HL-60/S4 treated with phorbol 12-myristate 13-acetate at 8.2 ng/mL for 4 days and 3 days (cell line): ENCODE data around the gene CEP85.
"Not testable (repeated sequence)": the region's sequence is repeated elsewhere in the genome, so short reads cannot be mapped to it uniquely, and the experiment has no call there.

Source experiments
- in situ Hi-C: fragments of 300-500 bp; cut with MboI; formaldehyde crosslinking; loops from 2 replicates; pipeline ENCODE4 v1.15.0; 2022; ENCODE audit warnings: low sequenced_read_pairs

Gene CEP85

DNA sequence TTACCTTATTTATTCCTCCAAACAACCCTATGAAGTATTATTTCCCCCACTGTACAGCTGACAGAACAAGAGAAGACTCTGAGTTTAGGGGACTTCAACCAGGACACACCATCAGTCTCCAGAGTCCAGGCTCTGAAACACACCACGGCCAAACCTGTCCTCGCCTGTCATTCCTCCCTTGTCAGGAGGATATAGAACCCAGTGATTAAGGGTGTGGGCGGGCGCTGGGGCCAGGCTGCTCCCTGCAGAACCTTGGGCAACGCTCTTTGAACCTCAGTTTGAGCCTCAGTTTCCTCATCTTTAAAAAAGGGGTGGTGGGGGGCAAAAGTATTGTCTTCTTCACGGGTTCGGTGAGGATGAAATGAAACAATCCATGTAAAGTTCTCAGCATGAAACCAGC is 9.4 kb upstream of the CEP85 start:
- in situ Hi-C loops, result no loop called here

DNA sequence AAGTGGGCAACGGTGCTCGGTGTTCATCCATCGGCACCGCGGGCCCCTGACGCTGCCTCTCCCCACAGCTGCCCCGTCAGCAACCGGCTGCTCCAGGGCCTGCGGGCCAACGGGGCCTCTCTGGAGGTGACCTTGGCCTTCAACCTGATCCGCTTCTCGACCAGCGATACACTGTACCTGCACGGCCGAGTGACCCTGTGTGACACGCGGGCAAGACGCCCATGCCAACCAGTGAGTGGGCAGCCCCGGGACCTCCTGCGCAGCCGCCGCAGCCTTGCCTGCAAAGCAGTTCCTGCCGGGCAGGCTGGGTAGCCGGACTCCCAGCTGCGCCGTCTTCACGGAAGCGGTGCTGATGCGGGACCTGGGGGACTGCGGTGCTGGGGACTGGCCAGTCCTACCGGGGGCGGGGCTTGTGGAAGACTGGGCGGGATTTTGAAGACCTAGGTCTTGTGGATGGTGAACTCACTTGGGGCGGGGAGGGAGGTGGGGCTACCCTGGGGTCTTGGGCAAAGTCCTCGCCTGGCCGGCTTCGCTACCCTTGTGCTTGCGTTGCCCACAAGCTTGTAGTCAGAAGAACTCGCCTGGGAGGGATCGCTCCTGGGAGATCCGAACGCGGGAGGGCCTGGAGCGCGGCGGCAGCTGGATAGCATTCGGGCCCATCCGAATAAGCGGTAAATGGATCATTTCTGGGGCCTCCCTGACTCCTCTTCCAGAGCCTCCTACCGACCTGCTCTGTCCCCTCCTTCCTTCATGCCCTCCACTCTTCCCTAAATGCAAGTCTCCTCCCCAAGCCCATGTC is 8.8 kb upstream of the CEP85 start:
- in situ Hi-C loops, result no loop called here

DNA sequence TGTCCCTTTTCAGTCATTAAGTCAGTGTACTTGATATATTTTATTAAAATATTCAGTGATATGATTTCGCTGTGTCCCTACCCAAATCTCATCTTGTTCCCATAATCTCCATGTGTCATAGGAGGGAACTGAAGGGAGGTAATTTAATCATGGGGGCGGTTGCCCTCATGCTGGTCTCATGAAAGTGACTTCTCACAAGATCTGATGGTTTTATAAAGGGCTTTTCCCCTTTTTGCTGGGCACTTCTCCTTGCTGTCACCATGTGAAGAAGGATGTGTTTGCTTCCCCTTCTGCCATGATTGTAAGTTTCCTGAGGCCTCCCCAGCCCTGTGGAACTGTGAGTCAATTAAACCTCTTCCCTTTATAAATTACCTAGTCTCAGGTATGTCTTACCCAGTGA is 3.3 kb upstream of the CEP85 start:
- in situ Hi-C loops, result not testable (repeated sequence)

DNA sequence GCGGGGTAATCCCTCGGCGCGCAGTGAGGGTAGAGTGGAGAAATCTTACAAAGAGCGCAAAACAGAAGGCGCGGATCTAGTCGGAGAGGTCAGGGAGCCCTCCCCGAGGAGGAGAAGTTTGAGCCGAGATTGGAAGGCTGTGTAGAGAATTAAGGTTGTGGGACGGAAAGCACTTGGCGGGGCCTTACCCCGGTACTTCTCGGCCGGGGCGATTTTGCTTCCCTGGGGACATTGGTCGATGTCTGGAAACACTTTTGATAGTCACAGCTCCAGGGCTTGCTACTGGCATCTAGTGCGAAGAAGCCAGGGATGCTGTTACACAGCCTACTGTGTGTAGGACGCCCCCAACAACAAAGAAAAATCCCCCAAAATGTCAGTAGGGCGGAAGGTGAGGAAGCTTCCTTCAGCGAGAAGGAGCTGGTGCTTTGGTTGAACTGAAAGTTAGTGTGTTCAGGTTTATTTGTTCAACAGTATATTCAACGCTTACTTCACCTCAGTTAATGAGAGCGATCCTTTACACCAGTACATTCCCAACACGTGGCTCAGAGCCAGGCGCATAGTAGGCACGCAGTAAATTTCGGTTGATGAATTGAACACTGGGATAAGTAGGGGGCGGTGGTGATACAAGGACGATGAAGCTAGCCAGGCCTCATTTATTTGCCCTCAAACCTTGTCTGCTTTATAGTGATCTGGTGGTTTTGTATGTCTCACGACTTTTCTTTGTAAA is 807 bp downstream of the CEP85 start:
- in situ Hi-C loops, result no loop called here

DNA sequence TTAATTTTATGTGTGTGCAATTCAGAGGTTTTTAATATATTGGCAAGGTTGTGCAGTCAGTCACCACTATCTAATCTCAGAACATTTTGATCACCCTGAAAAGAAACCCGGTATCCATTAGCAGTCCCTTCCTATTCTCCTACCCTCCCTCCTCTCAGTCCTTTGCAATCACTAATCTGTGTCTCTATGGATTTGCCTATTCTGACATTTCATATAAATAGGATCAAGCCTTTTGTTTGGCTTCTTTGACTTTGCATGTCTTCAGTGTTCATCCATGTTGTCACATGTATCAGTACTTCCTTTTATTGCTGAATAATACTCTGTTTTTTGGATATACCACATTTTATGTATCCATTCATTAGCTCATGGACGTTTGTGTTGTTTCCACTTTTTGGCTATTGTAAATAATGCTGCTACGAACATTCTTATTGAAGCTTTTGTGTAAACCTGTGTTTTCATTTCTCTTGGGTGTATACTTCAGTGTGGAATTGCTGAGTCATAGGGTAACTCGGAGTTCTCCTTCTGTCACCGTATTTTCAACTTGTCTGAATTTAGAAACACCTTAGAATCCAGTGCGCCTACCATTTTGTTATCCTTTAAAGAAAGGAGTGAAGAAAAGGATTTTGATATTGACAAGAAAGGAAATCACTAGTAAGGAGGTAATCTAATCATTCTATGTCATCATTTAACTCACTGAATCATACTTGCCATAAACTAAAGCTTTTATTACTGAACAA is 3.4 kb downstream of the CEP85 start:
- in situ Hi-C loops, result no loop called here

DNA sequence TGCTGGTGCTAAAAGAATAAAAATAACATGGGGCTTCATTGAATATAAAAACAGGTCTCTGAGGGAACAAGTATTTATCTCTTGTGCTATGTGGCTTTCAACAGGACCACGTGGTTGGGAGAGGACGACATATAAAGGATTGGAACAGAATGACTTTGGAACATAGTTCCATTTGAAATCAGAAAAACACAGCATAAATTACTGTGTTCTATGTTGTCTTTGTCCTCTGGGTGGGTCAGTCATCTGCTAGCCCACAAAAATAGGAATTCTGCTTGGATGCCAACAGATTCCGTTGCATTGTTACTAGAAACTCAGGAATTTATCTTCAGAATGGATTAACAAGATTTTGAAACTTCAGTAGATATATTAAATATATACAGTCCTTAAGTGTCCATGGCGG is 5.9 kb downstream of the CEP85 start:
- in situ Hi-C loops, result no loop called here

DNA sequence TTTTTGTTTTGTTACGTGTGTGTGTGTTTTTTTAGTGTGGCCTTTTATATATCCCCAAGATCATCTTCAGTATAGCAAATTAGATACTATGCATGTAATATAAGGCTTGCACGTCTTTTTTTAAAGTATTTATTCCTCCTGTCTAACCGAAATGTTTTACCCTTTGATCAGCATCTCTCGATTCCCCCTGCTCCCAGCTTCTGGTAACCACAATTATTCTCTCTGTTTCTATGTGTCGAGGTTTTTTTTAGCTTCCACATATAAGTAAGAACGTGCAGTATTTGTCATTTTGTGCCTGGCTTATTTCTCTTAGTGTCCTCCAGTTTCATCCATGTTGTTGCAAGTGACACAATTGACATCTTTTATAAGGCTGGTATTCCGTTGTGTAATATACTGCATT is 18.7 kb downstream of the CEP85 start:
- in situ Hi-C loops, result no loop called here

DNA sequence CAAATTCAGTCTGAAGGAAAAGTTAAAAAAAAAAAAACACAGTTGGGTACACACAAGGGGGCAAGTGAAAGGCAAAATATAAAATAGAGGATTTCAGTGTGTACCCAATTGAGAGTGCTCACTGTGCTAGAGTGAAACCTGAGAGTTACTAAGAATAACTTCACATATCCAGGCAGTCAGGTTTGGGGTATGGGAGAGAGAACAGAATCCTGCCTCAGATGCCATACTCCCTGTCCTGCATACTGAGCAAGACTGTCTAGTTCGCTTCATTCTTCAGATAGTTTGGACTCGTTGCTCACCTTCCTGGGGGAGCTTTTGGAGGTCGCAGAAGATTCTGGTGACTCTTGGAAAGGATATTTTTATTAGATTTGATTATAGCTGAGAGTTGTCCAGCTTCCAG is 20.4 kb downstream of the CEP85 start:
- in situ Hi-C loops, result no loop called here

DNA sequence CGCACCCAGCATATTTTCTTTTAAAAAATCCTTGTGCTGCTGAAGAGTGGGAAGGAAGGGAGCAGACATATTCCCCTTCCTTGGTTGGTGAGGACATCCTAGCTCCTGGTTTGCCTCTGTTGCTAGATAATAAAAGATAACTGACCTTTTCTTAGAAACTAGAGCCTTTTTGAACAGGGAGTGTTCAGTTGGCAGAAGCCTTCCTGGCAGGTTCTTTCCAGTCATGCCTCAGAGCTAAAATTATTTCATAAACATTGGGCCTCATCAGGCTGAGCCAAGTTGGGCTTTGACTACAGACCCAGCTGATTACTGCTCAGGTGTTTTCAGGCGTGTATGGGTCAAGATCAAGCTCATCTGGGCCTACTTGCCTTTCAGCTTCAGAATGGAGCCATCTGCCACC is 23.2 kb downstream of the CEP85 start:
- in situ Hi-C loops, result no loop called here

DNA sequence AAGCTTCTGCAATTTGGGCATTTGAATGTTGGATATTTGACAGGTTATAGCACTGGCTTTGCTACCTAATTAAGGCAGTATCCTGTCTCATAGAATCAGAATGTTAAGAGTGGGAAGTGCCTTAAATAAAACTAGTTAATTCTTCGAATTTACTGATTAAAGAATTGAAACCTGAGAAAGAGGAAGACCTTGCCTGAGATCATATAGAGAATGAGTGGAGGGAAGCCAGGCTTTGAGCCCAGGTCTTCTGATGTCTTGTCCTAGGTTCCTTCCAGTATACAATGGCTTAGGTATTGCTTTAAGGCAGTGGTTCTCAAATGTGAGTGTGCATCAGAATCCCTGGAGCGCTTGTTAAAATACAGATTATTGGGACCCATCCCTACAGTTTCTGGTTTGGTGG is 25.0 kb downstream of the CEP85 start:
- in situ Hi-C loops, result no loop called here

DNA sequence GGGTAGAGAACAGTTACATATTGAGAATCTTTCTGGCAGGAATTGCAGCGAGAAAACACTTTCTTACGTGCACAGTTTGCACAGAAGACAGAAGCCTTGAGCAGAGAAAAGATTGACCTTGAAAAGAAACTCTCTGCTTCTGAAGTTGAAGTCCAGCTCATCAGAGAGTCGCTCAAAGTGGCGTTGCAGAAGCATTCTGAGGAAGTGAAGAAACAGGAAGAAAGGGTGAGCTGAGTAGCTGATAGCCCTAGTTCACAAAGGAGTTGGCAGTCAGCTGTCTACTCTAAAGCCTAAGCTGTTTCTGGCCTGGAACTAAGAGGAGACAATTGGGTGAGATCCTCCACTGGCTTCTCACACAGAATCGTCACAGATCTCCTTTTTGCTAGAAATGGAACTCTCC is 25.6 kb downstream of the CEP85 start:
- in situ Hi-C loops, result no loop called here

DNA sequence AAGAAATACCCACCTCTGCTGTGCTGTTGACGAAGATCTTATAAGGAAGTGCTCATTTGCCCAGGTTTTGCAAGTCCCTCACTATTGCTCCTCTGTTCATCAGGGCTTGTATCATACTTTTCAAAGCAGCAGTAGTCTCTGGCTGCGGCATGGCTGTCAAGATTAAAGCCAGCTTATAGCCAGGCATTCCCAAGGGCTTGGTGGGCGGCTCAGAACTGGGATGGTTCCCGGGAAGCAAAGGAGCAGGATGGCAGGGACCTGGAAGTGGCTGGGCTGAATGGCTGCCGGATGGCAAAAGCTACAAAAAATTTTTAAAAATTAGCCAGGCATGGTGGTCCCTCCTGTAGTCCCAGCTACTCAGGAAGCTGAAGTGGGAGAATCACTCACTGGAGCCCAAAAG is 29.2 kb downstream of the CEP85 start:
- in situ Hi-C loops, result no loop called here

DNA sequence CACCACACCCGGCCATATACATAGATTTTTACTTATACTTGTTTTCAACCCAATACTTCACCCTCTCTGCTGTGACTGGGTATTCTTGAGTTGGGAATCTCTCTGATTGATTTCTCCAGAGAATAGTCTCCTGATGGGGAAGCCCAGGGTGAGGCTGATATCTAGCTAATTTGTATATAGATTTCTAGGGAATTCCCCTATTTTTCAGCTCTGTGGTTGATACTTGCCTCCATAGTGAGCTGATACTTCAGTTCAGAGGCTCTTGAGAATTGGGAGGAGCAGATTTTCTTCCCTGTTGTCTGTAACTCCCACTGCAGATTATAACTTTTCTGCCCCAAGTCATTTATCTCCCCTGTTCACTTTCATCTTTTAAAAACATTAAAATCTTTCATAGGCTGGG is 31.4 kb downstream of the CEP85 start:
- in situ Hi-C loops, result no loop called here

DNA sequence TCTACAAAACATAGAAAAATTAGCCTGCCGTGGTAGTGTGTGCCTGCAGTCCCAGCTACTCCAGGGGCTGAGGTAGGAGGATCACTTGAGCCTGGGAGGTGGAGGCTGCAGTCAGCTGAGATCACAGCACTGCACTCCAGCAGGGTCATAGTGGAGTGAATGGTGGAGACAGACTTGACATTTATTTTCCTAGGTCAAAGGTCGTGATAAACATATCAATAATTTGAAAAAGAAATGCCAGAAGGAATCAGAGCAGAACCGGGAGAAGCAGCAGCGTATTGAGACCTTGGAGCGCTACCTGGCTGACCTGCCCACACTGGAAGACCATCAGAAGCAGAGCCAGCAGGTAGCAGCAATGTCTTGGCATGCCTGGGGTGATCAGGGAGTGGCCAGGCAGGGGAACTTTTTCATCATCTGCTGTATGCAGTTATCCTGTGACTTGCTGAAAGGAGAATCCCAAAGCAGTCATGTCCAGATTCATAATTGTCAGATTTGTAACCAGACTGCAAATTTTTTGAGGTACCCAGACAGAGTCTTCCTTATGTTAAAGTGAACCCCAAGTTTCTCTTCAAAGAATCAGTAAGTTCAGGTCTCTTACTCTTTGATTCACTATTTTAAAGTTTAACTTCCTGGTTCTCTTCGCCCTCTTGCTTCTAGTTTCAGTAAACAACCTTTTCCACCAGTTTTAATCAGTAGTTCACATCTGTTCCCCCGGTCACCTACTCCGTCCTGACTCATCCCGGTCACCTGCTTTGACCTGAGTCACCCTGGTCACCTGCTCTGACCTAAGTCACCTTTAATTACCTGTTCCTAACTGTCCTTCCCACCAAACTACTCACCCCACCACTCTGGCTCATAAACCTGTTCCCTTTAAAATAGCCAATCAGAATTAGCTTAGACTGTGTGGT is 34.5 kb downstream of the CEP85 start:
- in situ Hi-C loops, result no loop called here

DNA sequence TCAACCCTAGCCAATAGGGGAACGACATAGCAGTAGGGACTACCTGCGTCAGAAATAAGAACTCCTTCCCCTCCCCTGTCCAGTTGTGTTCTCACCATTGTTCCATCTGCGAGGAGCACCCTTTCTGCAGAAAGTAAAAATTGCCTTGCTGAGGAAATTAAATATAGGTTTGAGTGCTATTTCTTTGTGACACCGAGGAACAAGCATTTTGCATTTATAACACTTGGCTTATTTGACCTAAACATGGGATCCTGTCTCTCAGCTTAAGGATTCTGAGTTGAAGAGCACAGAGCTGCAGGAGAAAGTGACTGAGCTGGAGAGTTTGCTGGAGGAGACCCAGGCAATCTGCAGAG is 35.2 kb downstream of the CEP85 start:
- in situ Hi-C loops, result no loop called here

DNA sequence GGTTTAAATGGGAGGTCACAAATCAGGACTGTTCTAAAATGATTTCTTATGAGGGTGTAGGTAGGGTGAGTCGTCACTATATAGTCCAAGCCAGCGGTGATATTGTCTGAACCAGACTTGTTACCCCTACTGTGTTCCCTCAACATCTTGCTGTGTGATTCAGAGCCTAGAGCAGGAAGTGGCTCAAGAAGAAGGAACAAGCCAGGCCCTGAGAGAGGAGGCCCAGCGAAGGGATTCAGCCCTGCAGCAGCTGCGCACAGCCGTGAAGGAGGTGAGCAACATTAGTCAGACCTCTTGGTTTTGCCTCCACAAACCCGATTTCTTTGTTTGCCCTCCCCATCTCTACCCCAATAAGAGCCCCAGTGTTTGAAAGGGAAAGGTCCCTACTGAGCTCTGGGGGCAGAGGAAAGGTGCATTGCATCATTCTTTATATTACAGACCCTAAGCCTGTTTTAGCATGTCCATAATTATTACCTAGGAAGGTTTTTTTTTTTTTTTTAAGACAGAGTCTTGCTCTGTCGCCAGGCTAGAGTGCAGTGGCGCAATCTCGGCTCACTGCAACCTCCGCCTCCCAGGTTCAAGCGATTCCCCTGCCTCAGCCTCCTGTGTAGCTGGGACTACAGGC is 40.9 kb downstream of the CEP85 start:
- in situ Hi-C loops, result no loop called here

DNA sequence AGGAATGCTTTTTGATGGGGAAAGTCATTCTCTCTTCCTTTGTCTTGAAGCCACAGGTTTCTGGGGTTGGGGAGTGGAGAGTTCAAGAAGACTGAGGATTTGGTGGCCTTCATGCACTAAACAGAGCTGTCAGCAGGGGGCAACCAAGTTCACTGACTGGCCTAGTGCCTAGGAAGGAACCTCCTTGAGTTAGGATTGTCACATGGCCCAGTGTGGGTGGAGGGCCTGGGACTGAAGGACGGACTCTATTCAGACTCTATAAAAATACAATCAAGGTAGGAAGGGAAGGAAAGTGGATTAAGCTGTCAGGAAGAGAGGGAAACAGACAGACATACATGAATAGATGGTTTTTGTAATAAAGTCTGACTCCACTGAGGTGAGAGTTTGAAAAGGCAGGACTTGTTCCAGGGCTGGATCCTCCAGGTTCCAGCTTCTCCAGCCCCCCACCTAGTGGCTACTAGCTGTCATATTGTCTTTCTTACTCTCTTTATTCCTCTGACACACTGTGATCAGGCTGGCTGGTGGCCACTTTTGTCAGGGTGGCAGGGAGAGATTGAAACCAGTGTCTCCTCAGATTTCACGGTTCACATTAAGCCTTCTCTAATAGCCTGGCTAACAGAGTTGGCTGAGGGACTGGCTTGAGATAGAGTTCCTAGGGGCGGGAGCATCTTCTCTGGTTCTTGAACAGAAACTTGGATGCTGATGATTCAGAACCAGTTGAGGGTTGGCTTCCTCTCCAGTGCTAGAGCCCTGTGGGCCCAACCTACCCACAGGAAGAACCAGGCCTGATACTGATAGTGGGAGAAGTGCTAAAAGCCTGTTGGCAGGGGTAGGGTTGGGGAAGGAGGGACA is 41.8 kb downstream of the CEP85 start:
- in situ Hi-C loops, result no loop called here

DNA sequence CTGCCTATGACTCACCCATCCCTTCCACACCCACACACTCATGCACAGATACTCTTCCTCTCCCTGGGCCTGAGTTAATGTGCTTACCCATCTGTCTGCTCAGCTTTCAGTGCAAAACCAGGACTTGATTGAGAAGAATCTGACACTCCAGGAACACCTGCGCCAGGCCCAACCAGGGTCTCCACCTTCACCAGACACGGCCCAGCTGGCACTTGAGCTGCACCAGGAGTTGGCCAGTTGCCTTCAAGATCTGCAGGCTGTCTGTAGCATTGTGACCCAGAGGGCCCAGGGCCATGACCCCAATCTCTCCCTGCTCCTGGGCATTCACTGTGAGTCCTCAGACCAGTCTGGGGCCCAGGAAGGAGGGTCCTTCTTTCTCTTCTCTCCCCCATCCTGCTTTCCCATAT is 42.4 kb downstream of the CEP85 start:
- in situ Hi-C loops, result no loop called here

DNA sequence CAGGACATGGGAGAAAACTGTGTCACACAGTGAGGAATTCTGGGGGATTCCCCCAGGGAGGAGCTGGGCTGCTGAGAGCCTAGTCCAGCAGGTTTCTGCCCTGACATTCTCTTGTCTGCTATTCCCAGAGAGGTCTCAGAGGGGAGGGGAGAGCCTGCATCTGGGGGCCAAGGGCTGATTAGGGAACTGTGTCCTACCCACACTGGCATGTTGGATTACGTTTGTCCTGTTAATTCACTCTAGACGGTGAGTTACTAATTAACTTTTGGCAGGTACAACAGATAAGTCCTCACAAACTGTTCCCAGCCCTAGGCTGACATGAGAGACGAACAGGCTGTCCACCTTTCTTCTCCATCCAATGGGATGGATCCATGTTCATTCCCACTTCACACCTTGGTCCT is 43.3 kb downstream of the CEP85 start:
- in situ Hi-C loops, result no loop called here

DNA sequence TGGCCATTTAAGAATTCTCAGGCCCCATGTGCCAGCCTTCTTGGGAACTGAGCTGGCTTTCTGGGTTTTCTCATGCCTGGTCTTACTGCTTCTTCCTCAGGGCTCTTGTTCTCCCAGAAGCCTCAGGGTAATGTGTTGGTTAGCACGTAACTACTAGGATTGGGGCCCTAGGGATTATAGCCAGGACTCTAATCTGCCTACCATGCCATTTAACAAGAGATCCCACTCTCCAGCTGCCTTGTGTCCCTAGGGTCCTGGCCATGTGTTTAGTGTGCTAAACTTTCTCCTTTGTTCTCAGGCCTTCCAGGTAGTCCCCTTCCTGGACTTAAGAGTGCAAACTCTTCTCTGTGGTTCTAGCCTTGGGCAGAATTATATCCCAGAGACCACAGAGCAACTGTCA is 43.7 kb downstream of the CEP85 start:
- in situ Hi-C loops, result no loop called here
